Mucosa of gallbladder (tissue), 1 donor: Measurements from ENCODE around the gene AFF1. TPM values are rescaled to one million over a fixed set of nuclear protein-coding genes. Genes with fewer than 3 reads are reported as not detected.
A peak's percentile ranks its signal among the peaks of the same experiment; 100 is the strongest.

Experiments
- DNase-seq: peaks from one replicate; pipeline ENCODE4 v3.0.0-alpha.2; 2020; ENCODE audit warnings: low spot score
- total RNA-seq: library from RNA; stranded (reverse); gene quantifications from one replicate; pipeline ENCODE4 v1.2.1, GENCODE V29; 2021
- donor health status: DM: no; HTN: no; CAD: no.

AFF1 gene
- total RNA-seq, 1 donor from 2014 or later, result 97.3 TPM

DNA sequence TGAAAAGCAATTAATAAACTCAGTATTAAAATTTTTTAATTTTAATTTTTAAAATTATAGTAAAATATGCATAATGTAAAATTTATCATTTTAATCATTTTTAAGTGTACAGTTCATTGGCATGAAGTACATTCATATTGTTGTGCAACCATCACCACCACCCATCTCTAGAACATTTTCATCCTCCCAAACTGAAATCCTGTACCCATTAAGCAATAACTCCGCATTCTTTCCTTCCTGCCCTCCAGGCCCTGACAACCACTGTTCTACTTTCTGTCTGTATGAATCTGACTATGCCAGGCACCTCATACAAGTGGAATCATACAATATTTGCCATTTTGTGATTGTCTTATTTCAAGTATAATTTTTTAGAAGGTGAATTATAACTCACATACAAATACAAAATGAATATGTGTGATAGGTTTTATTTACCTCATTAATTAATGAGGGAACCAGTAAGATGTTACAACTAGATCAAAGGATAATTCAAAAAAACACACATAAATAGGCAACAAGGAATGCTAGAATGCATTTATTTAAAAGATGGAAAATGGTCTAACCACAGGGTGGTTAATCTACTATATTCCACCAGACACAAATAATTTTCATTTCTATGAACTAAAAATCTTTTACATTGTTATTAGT is 13.1 kb upstream of the AFF1 start:
- DNase-seq, result no peak

DNA sequence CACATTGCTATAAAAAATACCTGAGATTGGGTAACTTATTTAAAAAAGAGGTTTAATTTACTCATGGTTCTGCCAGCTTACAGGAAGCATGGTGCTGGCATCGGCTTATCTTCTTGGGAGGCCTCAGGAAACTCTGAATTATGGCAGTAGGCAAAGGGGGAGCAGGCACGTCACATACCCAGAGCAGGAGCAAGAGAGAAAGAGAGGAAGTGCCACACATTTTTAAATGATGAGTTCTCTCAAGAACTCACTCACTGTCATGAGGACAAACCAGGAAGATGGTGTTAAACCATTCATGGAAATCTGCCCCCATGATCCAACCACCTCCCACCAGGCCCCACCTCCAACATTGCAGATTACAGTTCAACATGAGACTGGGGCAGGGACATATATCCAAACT is 10.0 kb upstream of the AFF1 start:
- no peak for DNase-seq

DNA sequence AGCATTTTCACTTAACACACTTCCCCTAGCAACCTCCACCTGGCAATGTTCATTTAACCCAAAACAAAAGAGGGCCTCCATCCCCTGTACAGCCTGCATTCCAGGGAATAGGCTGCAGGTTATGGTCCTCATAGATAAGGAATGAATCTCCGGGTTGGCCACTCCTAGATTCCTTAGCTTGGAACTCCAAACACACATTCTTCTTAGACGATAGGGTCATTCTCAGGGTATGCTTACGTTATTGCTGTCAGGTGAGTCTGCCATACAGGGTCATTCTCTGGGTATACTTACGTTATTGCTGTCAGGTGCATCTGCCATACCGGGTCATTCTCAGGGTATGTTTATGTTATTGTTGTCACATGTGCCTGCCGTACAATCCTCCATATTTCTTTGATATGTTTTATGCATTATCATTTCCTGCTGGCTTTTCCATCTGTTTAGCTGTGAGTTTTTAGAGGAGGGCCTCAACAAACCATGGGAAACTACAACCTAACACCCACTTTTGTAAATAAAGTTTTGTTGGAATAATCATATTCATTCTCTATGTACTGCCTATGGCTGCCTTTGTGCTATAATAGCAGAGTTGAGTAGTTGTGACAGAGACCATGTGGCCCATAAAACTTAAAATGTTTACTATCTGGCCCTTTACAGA is 8.2 kb upstream of the AFF1 start:
- no peak for DNase-seq

DNA sequence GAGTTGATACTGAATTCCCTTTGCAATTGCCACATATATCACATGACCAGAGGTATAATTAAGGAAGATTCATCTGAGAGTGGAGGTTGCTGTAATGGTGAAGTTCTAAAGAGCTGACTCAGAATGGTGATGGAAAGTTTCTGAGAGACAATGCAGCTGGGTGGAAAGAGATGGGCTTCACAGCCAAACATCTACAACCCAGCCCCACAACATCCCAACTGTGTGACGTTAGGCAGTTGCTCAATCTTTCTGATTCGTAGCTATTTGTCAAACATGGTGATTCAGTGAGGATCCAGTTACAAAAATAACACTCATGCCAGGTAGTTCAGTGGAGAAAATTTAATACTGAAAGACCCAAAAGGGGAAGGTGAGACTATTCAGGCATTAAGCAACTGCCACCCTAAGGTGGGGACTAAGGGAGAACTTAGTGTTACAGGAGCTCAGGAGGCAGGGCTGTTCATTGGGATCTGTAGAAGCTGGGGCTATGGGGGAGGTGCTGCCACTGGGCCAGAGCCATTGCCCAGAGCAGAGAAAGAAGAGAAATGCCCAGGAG is 6.9 kb upstream of the AFF1 start:
- DNase-seq, result no peak

DNA sequence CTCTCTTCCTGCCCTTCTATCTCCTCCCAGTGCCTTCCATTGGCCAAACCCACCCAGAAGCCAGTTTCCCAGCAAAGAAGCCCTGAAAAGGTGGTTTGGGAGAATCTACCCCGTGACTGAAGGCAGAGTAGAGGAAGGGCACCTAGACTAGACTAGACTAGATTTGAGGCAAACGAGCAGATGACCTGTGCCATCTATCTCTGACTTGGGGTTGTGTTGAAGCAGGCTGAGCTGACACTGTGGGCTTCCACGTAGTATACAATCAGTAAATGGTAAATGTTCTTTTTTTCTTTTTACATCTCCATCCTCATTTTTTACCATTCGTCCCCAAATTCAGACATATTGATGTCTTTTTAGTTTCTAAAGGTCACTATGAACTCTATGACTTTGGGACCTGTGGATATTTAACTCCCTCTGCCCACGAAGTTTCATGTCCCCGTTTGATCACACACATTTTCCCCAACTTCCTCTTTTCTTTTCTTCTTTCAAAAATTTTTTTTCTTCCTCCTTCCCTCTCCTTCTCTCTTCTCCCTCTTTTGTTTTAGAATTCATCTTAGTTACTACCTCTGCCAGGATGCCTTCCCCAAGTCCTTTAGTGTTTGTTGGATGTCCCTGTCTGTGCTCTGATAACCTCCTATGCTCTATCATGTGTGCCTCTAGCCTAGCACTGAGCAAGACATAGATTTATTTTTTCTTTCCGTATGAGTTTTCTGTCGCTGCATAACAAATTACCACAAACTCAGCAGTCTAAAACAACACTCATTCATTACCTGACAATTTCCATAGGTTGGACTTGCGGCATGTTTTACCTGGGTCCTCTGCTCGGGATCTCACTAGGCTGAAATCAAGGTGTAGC is 6.2 kb upstream of the AFF1 start:
- DNase-seq, result no peak

DNA sequence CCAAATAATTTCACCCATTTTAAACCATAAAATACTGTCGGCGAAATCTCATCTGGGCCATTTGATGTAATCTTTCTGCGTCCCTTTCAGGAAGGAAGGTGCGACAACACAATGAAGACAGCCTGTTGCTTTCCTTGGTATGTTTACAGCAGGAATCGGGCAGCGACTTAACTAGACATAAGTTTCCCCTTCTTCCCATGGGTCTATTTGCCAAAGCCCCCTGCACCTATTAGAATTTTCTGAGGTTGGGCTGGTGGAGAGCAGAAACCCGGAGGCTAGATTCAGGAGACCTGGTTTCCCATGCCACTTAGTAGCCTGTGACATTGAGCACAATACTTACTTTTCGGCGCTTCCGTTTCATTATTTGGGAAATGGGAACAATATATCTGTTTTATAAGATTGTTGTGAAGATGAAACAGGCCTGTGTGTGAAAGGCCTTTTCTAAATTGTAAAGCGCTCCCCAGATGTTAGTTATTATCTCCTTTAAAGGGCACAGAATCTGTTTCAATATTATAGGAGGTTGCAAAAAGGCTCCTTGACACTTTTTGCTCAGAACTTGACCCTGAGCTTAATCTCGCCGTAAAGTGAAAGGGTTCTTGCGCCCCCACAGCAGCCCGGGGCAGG is 552 bp upstream of the AFF1 start:
- DNase-seq, result no peak

DNA sequence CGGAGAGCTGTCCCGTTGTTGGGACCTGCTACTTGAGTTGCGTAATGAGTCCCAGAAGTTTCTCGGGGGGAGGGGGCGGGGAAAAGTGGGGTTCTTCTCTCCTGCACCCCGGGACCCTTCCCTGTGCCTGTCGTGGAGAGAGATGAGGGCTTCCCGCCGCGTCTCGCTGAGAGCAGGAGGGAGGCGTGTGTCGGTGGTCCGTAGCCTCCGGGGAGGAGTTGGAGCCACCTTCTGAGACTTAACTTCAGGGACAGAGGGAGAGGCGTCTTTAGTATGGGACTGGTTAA is 698 bp downstream of the AFF1 start:
- DNase-seq, result peak; percentile 31

DNA sequence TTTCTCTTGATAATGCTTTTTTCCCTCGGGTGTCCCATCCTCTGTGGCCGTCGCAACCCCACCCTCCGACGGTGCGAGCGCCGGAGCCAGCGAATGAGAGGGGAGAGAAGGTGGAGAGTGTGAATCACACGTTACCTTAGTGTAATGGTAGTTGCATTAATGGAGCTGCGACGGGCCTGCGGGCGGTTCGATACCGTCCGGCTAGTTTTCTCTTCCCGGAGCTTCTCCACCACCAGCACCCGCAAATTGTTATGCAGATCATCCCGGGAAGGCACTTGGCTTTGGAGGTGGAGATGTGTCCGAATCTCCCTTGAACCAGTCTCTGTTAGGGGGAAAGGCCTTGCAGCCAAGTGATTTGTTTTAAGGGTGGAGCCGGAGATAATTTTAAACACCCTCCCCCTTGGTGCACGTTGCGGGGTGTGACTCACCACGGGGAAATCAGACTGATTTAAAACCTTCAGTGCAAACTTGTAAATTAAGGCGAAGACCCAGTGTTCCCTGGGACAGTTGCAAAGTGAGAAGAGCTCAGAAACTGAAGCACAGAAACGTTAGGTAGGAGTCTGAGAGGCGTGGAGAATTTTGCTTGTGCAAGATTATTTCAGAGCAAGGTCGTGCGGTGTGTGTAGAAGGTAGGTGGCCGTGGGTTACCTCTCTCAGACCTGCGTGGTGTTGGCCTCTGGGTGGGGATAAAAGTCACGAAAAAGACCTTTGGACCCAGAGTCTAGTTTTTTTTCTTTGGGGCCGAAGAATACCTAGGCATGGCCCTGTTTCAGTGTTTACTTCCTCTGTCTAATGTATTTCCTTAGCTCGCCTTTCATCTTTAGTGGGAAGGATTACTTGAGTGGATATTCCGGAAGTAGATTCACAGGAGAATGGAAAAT is 1.3 kb downstream of the AFF1 start:
- DNase-seq, result peak; percentile 68

DNA sequence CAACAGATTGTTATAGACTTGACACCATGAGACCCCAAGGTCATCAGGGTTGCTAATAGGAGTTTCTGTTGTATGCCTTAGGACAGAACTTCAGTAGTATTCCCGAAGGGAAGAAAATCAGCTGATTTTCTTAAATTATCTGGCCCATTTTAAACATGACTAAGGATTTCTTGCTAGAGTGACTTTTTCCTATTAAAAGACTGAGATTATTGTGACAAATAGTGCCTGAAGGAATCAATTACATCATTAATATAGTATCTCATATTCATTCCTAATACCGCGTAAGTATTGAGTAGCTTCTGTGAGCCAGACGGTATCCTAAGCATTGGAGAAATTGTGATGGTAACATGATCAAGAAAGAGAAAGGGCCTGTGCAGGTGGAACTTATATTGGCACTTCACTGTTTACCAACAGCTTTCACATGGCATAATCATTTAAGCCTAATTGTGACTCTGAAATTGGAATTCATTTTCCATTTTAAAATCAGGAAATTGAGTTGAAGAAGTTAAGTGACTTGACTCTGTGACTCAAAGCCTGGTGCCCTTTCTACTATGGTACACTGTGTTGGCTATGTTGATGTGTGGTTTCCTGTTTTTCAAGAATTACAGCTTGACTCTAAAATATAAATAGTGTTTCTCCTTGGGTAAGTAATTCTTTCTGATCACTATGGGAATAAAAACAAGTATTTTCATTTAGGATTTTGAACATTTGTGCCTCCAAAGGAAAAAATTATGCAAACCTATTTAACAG is 4.1 kb downstream of the AFF1 start:
- DNase-seq, result no peak

DNA sequence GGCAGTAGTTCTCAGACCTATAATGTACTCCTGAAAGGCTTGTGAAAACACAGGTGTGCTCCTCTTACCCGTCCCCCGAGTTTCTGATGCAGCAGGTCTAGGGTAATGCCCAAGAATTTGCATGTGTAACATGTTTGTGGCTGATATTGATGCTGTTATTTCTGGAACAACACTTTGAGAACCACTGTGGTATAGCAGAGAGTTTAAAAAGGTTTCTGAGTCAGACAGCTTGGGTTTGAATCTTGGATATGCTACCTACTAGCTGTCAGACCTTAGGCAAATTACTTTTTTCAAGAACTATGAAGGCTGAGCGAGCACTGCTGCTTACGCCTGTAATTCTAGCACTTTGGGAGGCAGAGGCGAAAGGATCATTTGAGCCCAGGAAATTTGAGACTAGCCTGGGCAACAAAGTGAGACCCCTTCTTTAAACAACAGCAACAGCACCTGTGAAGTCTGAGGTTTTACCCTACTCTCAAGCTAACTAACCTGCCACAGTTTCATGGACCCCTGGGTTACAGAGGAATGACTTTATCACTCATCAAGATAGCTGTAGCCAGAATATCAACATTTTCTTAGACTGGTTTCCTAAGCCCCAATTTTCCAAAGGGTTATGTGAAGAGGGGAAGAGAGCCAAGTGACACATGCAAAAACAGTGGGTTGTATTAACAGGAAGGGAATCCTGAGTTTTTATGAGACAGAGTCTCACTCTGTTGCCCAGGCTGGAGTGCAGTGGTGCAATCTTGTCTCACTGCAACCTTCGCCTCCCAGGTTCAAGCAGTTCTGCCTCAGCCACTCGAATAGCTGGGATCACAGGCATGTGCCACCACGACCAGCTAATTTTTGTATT is 5.1 kb downstream of the AFF1 start:
- no peak for DNase-seq

DNA sequence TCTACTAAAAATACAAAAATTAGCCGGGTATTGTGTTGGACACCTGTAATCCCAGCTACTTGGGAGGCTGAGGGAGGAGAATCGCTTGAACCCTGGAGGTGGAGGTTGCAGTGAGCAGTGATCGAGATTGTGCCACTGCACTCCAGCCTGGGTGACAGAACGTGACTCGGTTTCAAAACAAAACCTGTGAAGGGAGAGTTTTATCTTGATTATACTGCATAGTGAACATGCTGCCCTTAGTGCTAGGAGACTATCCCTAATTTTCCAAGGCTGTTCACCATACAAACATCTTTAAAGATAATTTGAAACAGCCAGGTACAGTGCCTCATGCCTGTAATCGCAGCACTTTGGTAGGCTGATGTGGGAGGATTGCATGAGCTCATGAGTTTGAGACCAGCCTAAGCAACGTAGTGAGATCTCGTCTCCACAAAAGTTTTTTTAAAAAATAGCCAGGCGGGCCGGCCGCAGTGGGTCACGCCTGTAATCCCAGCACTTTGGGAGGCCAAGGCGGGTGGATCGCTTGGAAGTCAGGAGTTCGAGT is 6.2 kb downstream of the AFF1 start:
- no peak for DNase-seq

DNA sequence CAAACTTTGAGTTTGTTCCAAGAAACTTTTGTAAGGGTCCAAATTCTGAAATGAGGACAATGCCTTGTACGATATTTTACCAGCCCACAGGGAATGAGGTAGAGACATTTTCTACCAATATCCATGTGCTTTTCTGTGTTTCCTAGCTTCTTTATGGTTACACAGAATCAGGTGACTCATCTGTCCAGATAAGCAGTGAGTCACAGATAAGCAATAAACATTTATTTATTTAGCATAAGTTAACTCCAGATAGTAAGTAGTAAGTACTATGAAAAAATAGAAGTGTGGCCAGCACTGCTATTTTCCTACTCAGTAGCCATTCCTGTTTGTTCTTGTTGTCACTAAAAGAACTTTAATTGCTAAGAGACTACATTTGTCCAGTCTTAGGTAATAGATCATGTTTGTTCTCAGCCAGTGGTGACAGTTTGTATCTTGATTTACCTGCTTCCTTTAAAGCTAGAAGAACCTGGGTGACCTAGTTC is 7.4 kb downstream of the AFF1 start:
- DNase-seq, result no peak

DNA sequence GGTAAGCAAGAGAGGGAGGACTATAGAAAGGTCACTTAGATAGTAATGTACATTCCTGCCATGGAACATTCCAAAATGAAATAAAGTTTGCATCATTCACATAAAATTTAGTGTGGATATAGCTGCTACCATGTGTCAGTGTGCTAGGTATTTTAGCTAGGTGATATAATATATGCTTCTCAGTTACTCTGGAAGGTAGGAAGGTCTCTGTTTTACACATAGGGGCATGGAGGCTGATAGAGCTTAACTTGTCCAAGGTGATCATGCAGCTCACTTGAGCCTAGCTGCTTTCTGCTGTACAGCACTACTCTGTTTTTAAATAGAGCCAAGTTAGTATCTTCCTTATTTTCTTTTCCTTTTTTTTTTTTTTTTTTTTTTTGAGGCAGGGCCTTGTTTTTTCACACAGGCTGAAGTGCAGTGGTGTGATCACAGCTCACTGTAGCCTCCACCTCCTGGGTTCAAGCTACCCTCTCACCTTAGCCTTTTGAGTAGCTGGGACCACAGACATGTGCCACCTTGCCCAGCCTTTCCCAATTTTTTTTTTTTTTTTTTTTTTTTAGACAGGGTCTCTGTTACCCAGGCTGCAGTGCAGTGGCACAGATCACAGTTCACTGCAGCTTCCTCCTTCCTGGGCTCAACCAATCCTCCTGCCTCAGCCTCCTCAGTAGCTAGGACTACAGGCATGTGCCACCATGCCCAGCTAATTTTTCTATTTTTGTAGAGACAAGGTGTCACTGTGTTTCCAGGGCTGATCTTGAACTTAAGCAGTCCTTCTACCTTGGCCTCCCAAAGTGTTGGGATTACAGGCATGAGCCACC is 10.4 kb downstream of the AFF1 start:
- DNase-seq, result no peak

DNA sequence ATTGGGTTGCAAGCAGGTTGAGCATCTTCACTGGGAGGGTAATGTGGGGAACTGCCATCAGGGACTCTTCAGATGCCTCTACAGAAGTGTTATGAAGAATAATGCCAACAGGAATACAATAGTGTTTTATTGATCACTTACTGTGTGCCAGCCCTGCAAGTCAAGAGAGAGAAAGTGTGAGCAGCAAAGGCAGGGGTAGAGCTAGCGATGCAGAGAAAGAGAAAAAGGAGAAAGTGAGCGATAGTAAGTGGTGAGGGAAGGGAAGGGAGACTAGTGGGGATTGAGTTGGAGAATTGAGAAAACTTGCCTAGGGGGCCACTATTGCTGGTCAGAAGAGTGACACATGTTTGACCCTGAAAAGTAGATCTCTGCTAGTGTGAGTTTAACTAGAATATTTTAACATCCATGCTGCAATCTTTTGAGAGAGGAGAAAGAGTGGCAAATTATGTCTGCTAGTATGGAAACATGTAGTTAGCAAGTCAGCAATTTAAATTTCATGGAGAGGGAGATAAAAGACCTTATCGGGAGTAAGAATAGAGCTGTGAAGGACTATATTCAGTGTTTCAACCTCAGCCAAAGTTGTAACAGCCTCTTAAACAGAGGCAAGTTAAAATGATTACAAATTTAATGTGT is 12.2 kb downstream of the AFF1 start:
- no peak for DNase-seq

DNA sequence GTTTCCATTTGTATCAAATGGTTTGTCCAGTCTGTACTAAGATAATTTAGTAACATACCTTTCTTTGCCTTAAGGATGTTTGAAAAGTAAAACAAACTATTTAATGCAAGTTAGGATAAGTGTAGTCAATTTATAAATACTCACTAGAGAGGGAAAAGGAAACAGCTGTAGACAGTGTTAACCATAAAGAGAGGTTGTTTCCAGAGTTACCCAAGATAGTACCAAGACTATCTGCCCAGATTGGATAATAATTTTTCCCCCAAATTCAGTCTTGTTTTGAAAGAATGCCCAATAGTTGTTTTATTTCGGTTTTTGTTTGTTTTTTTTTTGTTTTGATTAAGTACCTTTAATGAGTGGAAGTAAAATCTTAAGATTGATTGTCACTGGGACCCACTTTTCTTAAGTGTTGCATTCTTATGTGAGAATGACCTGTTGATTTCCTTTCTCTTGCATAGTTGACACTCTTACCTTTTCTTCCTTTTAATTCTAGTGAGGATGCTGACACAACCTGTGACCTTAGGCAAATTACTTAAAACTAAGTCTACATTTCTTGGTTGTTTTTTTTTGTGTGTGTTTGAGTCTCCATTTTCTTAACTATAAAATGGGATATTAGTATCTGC is 12.8 kb downstream of the AFF1 start:
- no peak for DNase-seq

DNA sequence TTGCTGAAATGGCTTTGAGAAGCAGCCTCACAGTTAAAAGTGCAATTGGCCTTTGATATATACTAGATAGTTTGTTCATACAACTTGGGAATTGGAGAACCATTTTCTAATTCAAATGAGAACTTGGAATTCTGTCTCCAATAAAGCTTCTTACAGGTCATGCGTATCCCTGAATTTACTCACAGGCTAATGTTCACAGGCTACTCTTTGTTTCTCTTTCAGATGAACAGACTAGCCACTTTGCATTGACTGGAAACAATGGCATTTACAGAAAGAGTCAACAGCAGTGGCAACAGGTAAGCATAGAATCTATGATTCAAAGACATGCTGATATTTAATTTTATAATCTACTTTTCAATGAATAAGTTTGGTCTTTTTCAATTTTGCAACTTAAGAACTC is 13.5 kb downstream of the AFF1 start:
- no peak for DNase-seq

DNA sequence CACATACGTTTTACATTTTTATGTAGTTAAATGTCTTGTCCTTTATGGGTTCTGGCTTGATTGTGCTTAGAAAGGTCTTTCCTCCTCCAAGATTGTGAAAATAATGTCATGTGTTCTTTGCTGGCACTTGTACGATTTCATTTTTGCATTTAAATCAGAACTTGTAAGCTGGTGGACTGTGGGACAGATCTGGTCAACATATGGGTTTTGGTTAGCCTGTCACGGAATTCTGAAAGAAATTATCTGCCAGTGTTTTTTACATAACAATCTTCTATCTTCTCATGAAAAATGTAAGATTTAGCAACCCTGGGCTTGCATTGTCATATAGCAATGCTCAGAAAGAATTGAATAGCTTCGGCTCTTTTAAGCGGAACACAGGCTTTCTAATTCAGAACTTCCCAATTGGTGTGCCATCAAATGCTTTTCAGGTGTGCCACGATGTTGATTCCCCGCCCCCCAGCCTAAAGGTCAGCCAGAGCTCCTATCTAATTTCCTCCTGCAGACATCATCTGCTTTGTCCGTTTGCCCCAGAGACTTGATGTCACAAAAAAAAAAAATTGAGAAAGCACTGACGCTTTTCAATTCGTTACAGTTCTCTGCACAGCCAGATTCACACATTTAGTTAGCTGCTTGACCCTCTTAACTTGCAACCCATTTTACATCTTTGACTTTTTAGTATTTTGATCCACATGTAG is 16.2 kb downstream of the AFF1 start:
- DNase-seq, result no peak
